Naive B cell (primary cell): ENCODE measurements around the gene PROSER1. TPM values are rescaled to one million over a fixed set of nuclear protein-coding genes. Genes with fewer than 3 reads are reported as not detected.

ENCODE experiments used
- ATAC-seq, 2 donors: fragments of 150-1000 bp; cut with Tn5 transposase; 2 replicates each; pipeline ENCODE4 v1.10.0; 2021; ENCODE audit warnings: low read depth in 2 of 2, mild to moderate bottlenecking in 2 of 2, moderate library complexity in 2 of 2
- DNase-seq: peaks from one replicate; pipeline ENCODE4 v3.0.0; 2022
- H3K27ac Mint-ChIP-seq, 6 donors: one replicate each; pipeline ENCODE4 v1.8.0; 2020 to 2022; ENCODE audit warnings: mild to moderate bottlenecking in 6 of 6, mixed read lengths in 6 of 6, moderate library complexity in 5 of 6, inconsistent platforms in 2 of 6
- H3K27me3 Mint-ChIP-seq, 3 donors: one replicate each; pipeline ENCODE4 v1.8.0; 2021 to 2022; ENCODE audit warnings: mixed read lengths in 3 of 3, mild to moderate bottlenecking in 1 of 3
- H3K36me3 Mint-ChIP-seq, 2 donors: one replicate each; pipeline ENCODE4 v1.8.0; 2020 to 2022; ENCODE audit warnings: mixed read lengths in 2 of 2, inconsistent platforms in 1 of 2, mild to moderate bottlenecking in 1 of 2
- H3K4me1 Mint-ChIP-seq, 3 donors: one replicate each; pipeline ENCODE4 v1.8.0; 2020 to 2022; ENCODE audit warnings: mixed read lengths in 3 of 3, inconsistent platforms in 1 of 3, mild to moderate bottlenecking in 1 of 3, moderate library complexity in 1 of 3
- H3K4me3 Mint-ChIP-seq, 8 donors: one replicate each; pipeline ENCODE4 v1.8.0; 2020 to 2022; ENCODE audit warnings: mild to moderate bottlenecking in 8 of 8, mixed read lengths in 8 of 8, moderate library complexity in 8 of 8, inconsistent platforms in 2 of 8
- H3K9me3 Mint-ChIP-seq, 7 donors: one replicate each; pipeline ENCODE4 v1.8.0; 2020 to 2022; ENCODE audit warnings: mixed read lengths in 7 of 7, mild to moderate bottlenecking in 5 of 7, inconsistent platforms in 2 of 7, moderate library complexity in 1 of 7
- polyA plus RNA-seq, 6 donors: library from polyadenylated mRNA; unstranded; fragments of 300-500 nt; fragmentation: Illumina TruSeq; gene quantifications; one replicate each; pipeline ENCODE4 v1.2.3, GENCODE V29; 2021; ENCODE audit warnings: low read depth in 6 of 6

The PROSER1 gene
- polyA plus RNA-seq, 6 donors from 2014 or later = 3.6 to 19.7 (median 10.5) TPM

DNA sequence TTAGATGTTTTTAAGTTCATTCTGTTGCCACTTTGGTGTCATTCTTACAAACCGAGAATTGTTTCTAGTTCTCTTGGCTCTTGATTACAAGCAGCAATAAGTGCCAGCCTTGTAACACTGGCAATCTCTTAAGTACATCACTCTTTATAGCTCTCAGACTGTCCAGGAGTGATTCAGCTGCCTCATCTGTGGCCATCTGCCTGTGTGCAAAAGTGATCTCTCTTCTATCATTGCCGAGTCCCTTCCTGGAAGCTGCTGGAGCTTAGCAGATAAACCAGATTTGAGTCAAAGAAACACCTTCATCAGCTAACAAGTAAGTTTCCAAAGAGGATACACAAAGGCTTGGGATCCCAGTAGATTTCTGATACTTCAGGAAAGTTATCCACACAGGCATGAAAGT, 70.4 kb downstream of the PROSER1 start:
- no peak overlapping the region for H3K27ac Mint-ChIP-seq
- H3K27me3 Mint-ChIP-seq = peaks cover 7 to 12% (median 11%) of the 10 kb centered on the region in 3 donors
- ATAC-seq (no peak), DNase-seq (no peak)
- no peak overlapping the region for H3K4me3 Mint-ChIP-seq
- no peaks in the 10 kb centered on the region for H3K4me1 Mint-ChIP-seq
- H3K36me3 Mint-ChIP-seq = no peaks in the 10 kb centered on the region
- H3K9me3 Mint-ChIP-seq = peaks cover 0 to 2% (median 0%) of the 10 kb centered on the region in 7 donors

DNA sequence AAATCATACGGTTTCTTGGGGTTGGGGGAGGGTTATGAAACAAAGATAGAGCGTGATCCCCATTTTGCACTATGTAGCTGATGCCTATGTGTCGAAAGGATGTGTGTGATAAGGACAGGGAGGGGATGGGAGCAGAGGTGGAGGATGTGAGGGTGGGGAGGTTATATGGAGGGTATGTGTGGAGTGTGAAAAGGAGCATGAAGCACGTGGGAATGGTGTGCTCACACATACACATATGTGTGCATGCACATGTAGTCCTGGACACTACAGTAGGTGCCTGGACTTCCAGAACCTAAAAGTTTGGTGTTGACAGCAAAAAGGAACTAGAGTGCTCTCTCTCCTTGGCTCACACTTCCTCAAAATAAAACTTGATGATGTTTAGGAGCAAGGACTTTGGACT, 72.6 kb downstream of the PROSER1 start:
- H3K27ac Mint-ChIP-seq = no peak overlapping the region
- no peaks in the 10 kb centered on the region for H3K4me1 Mint-ChIP-seq
- no peaks in the 10 kb centered on the region for H3K36me3 Mint-ChIP-seq
- ATAC-seq (no peak), DNase-seq (no peak)
- H3K9me3 Mint-ChIP-seq = peaks cover 0 to 11% (median 5%) of the 10 kb centered on the region in 7 donors
- H3K4me3 Mint-ChIP-seq = no peak overlapping the region
- H3K27me3 Mint-ChIP-seq = peaks cover 6 to 16% (median 11%) of the 10 kb centered on the region in 3 donors

DNA sequence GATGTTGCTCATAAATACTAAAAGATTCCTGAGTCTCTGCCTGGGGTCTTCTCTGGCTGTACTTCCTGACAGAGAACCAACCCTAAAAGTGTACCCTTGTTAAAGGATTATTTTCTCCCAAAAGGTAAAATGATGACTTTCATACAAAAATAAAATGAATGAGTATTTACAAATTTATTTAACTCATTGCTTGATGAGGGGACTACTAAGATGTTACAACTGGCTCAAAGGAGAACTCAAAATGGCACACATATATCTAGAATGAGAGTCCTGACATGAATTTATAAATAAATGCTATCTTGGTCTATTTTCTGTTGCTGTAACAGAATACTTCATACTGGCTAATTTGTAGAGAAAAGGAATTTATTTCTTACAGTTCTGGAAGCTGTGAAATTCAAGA, 77.7 kb downstream of the PROSER1 start:
- H3K9me3 Mint-ChIP-seq = peaks cover 0 to 27% (median 8%) of the 10 kb centered on the region in 7 donors
- no peaks in the 10 kb centered on the region for H3K36me3 Mint-ChIP-seq

More for the DNA sequence above, 77.7 kb downstream of the PROSER1 start:
- Mint-ChIP-seq H3K4me1 (no peaks in the 10 kb centered on the region), H3K4me3 (peak overlapping the region in 1 of 8 donors; percentile 29), H3K27me3 (peaks cover 4 to 10% (median 9%) of the 10 kb centered on the region in 3 donors), H3K27ac (no peak overlapping the region)
- DNase-seq = no peak
- ATAC-seq = no peak

Other genes starting within 250 kb of the PROSER1 start
- not detected for gene STOML3, start 47.3 kb downstream of the PROSER1 start, polyA plus RNA-seq
- 1 to 10 TPM; 3.3 to 7.6 (median 6.5) TPM for gene NHLRC3, start 367 bp upstream of the PROSER1 start, polyA plus RNA-seq